ENCODE measurements around the gene CDC14B.
"Not testable (repeated sequence)": the region's sequence is repeated elsewhere in the genome, so short reads cannot be mapped to it uniquely, and the experiment has no call there.

DNA sequence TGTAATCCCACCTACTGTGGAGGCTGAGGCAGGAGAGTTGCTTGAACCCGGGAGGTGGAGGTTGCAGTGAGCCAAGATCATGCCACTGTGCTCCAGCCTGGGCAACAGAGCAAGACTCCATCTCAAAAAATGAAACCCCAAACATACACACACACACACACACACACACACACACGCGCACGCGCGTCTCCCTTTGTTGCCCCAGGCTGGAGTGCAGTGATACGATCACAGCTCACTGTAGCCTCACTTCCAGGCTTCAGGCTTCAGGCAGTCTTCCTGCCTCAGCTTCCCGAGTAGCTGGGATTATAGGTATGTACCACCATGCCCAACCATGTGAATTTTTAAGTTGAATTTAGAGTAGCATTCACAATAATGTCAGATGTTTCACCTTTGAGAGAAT lies 13.9 kb upstream of the CDC14B start:
- TF ChIP-seq EZH2phosphoT487 (conservative IDR thresholded peaks at IDR 0.05; ENCODE audit: low read length), result not testable (repeated sequence)
- TF ChIP-seq, protein P1, sequence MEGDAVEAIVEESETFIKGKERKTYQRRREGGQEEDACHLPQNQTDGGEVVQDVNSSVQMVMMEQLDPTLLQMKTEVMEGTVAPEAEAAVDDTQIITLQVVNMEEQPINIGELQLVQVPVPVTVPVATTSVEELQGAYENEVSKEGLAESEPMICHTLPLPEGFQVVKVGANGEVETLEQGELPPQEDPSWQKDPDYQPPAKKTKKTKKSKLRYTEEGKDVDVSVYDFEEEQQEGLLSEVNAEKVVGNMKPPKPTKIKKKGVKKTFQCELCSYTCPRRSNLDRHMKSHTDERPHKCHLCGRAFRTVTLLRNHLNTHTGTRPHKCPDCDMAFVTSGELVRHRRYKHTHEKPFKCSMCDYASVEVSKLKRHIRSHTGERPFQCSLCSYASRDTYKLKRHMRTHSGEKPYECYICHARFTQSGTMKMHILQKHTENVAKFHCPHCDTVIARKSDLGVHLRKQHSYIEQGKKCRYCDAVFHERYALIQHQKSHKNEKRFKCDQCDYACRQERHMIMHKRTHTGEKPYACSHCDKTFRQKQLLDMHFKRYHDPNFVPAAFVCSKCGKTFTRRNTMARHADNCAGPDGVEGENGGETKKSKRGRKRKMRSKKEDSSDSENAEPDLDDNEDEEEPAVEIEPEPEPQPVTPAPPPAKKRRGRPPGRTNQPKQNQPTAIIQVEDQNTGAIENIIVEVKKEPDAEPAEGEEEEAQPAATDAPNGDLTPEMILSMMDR (IDR thresholded peaks at IDR 0.05; ENCODE audit: insufficient read depth, low read length, poor library complexity, severe bottlenecking), result not testable (repeated sequence)
